Body of pancreas (tissue), 4 donors: ENCODE results near the gene APCDD1L.

ENCODE experiments used
- POLR2A ChIP-seq, 3 donors: fragments of 450-650 bp; IDR thresholded peaks; one replicate each; pipeline ENCODE4 v1.6.1; 2016; ENCODE audit warnings: antibody characterized with exemption in 3 of 3, mild to moderate bottlenecking in 2 of 3
- TF ChIP-seq, protein P1 (sequence below), 7 experiments: fragments of 450-650 bp in 4 of 7; fragments of 200-600 bp in 3 of 7; sonication (generic) in 3 of 7; IDR thresholded peaks; one replicate each; pipeline ENCODE4 v1.5.1; 2016 to 2019; ENCODE audit warnings: antibody characterized with exemption in 7 of 7

DNA sequence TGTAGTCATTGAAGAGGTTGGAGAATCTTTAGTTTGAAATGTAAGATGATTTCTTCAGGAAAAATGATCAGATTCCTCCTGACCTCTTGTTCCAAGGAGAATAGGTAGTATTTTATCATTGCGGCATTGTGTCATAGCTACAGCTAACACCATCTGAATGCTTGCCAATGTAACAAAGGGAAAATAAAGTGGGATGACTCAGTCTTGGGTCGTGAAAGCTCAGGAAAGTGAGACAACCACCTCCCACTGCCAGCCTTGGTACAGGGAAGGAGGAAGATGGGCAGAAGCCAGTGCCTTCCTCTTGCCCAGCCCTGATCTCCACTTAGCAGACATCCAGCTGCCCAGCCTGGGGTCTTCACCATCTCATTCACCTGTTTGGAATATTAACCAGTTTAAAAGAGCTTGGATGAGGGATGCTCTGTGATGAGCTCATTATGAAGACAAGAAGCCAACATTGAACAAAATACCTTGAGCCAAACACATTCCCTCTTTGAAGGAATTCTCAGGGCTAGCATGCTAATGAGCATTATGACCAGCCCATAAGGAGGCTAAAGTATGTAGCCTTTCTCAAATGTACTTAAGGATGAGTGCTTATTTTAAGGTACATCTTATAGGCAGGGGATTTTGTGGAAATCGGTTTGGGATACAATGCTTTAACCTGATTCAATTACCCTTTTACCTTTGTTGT lies 40.0 kb upstream of the APCDD1L start:
- TF ChIP-seq, protein P1, sequence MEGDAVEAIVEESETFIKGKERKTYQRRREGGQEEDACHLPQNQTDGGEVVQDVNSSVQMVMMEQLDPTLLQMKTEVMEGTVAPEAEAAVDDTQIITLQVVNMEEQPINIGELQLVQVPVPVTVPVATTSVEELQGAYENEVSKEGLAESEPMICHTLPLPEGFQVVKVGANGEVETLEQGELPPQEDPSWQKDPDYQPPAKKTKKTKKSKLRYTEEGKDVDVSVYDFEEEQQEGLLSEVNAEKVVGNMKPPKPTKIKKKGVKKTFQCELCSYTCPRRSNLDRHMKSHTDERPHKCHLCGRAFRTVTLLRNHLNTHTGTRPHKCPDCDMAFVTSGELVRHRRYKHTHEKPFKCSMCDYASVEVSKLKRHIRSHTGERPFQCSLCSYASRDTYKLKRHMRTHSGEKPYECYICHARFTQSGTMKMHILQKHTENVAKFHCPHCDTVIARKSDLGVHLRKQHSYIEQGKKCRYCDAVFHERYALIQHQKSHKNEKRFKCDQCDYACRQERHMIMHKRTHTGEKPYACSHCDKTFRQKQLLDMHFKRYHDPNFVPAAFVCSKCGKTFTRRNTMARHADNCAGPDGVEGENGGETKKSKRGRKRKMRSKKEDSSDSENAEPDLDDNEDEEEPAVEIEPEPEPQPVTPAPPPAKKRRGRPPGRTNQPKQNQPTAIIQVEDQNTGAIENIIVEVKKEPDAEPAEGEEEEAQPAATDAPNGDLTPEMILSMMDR (IDR thresholded peaks at IDR 0.05), result no peak
- TF ChIP-seq POLR2A (IDR thresholded peaks at IDR 0.05), result no peak
